K562 (cell line): ENCODE measurements around the gene CYP2D6. TPM values are rescaled to one million over a fixed set of nuclear protein-coding genes. Genes with fewer than 3 reads are reported as not detected.

ENCODE experiments used
- ATAC-seq: fragments of 200-7000 bp; cut with Tn5 transposase; 3 replicates; pipeline ENCODE4 v1.9.1; 2020; ENCODE audit warnings: moderate library complexity
- BruUV-seq: library from RNA; stranded (reverse); fragments of 400-500 nt; replicated peaks from 2 replicates; lab custom pipeline; 2021; lab: Mats Ljungman, UMichigan
- CTCF ChIA-PET: fragments of 300-600 bp; formaldehyde crosslinking; extraction: SDS; loops from one replicate; lab custom pipeline; 2021; ENCODE audit warnings: low intra/inter-chr PET ratio; lab: Yijun Ruan, JAX
- POLR2A ChIA-PET: fragments of 300-600, 350-650 bp; sonication (Branson Sonifier 250); formaldehyde crosslinking; extraction: SDS; loops from one replicate; lab custom pipeline; 2021; ENCODE audit warnings: antibody characterized with exemption, inconsistent platforms; lab: Yijun Ruan, JAX
- DNase-seq, 4 experiments: peaks; one replicate each; pipeline versions ENCODE4 v3.0.0 to v3.0.0-alpha.2; 2011 to 2018; ENCODE audit warnings: low spot score in 3 of 4, mixed read lengths in 3 of 4; ENCODE audit errors: extremely low read depth in 1 of 4
- FAIRE-seq: peaks from 2 replicates; lab custom pipeline; 2011; peaks lifted over from hg19 to GRCh38; lab: Jason Lieb, UNC
- H2AFZ ChIP-seq: 2 replicates; pipeline ENCODE4 v1.6.0; 2011; ENCODE audit warnings: low read depth, low read length, control low read depth, inconsistent platforms
- H3K27ac ChIP-seq: fragments of 200-600 bp; 3 replicates; pipeline ENCODE4 v1.8.0; 2011; ENCODE audit warnings: low read depth, mild to moderate bottlenecking, control low read depth, inconsistent platforms, low read length, moderate library complexity, mixed read lengths; ENCODE audit errors: extremely low read depth
- H3K27me3 ChIP-seq, 2 experiments: fragments of 300-600 bp in 1 of 2; 2 replicates in 1 of 2; 3 replicates in 1 of 2; pipeline versions ENCODE4 v1.6.0 to v1.8.0; 2011; ENCODE audit warnings: inconsistent platforms in 2 of 2, low read length in 2 of 2, mild to moderate bottlenecking in 1 of 2, mixed read lengths in 1 of 2, moderate library complexity in 1 of 2; ENCODE audit not compliant: control insufficient read depth in 2 of 2, insufficient read depth in 2 of 2
- H3K36me3 ChIP-seq: fragments of 300-600 bp; 3 replicates; pipeline ENCODE4 v1.8.0; 2011; ENCODE audit warnings: mild to moderate bottlenecking, low read length, inconsistent platforms; ENCODE audit not compliant: control insufficient read depth, insufficient read depth
- H3K4me1 ChIP-seq, 2 experiments: fragments of 200-600 bp in 1 of 2; replicated peaks in 1 of 2; 2 replicates in 1 of 2; 3 replicates in 1 of 2; pipeline versions ENCODE4 v1.5.1 to v1.8.0; 2011; ENCODE audit warnings: inconsistent platforms in 2 of 2, low read length in 2 of 2, mild to moderate bottlenecking in 1 of 2, mixed read lengths in 1 of 2, moderate library complexity in 1 of 2; ENCODE audit not compliant: control insufficient read depth in 2 of 2, insufficient read depth in 2 of 2
- H3K4me2 ChIP-seq: 2 replicates; pipeline ENCODE4 v1.6.1; 2011; ENCODE audit warnings: low read length, control low read depth, inconsistent platforms, mixed read lengths; ENCODE audit not compliant: insufficient read depth
- H3K4me3 ChIP-seq: fragments of 200-600 bp; sonication (generic), shearing (Covaris generic); 2 replicates; pipeline ENCODE4 v1.5.1; 2016; ENCODE audit warnings: control low read depth, inconsistent platforms
- H3K79me2 ChIP-seq: fragments of 200-600 bp; 3 replicates; pipeline ENCODE4 v1.8.0; 2011; ENCODE audit warnings: low read length, inconsistent platforms; ENCODE audit not compliant: control insufficient read depth, insufficient read depth
- H3K9ac ChIP-seq, 2 experiments: 2 replicates each; pipeline versions ENCODE4 v1.6.0 to v1.6.1; 2011; ENCODE audit warnings: low read depth in 2 of 2, low read length in 2 of 2, control low read depth in 1 of 2, inconsistent platforms in 1 of 2, mild to moderate bottlenecking in 1 of 2, mixed read lengths in 1 of 2; ENCODE audit not compliant: insufficient read depth in 1 of 2
- H3K9me1 ChIP-seq: one replicate; pipeline ENCODE4 v1.6.0; 2011; ENCODE audit warnings: inconsistent platforms, mild to moderate bottlenecking, low read length, moderate library complexity; ENCODE audit not compliant: control insufficient read depth, insufficient read depth
- H3K9me3 ChIP-seq: replicated peaks from 2 replicates; pipeline ENCODE4 v1.5.1; 2011; ENCODE audit warnings: low read depth, low read length, inconsistent platforms; ENCODE audit not compliant: control insufficient read depth, insufficient read depth
- H4K20me1 ChIP-seq: replicated peaks from 2 replicates; pipeline ENCODE4 v1.6.1; 2011; ENCODE audit warnings: low read length, inconsistent platforms, mixed read lengths; ENCODE audit not compliant: control insufficient read depth, insufficient read depth
- HNRNPK ChIP-seq: fragments of 200-400 bp; formaldehyde crosslinking; IDR thresholded peaks from one replicate; pipeline ENCODE4 v1.6.1; 2018; ENCODE audit warnings: mild to moderate bottlenecking, low read depth, low read length; ENCODE audit not compliant: poor library complexity, severe bottlenecking
- MYNN ChIP-seq, 2 experiments: sonication (generic); formaldehyde crosslinking in 1 of 2; IDR thresholded peaks; 2 replicates each; pipeline versions ENCODE4 v1.5.0 to v1.6.1; 2016 to 2020; ENCODE audit warnings: antibody characterized with exemption in 1 of 2, missing genetic modification reagents in 1 of 2
- POLR3G ChIP-seq: IDR thresholded peaks from 2 replicates; pipeline ENCODE4 v1.6.1; 2011; ENCODE audit not compliant: insufficient read length, insufficient replicate concordance; ENCODE audit errors: extremely low read depth
- VEZF1 ChIP-seq: fragments of 200-800 bp; sonication (Bioruptor generic); IDR thresholded peaks from 2 replicates; pipeline ENCODE4 v1.6.1; 2017; ENCODE audit warnings: missing genetic modification characterization, missing compliant biosample characterization
- ZNF263 ChIP-seq: sonication (generic); formaldehyde crosslinking; IDR thresholded peaks from 2 replicates; pipeline ENCODE4 v1.8.0; 2022; ENCODE audit warnings: mild to moderate bottlenecking, missing genetic modification reagents, borderline replicate concordance
- WGBS: fragments of 100-300 bp; shearing (Covaris generic); methylation state at CpG from one replicate; pipeline ENCODE4 v1.1.6; 2016; ENCODE audit warnings: low coverage, mixed read lengths; ENCODE audit not compliant: insufficient coverage; ENCODE audit errors: missing lambda C conversion rate; 5-methylcytosine and 5-hydroxymethylcytosine counted together
- in situ Hi-C: fragments of 300-500 bp; cut with MboI; formaldehyde crosslinking; loops from 4 replicates; pipeline ENCODE4 v1.15.0; 2018; ENCODE audit warnings: inconsistent platforms, mixed read lengths
- intact Hi-C: fragments of 100-400 bp; cut with micrococcal nuclease; formaldehyde crosslinking; loops from 2 replicates; pipeline ENCODE4 v1.14.2; 2022
- polyA plus RNA-seq, 8 experiments: library from polyadenylated mRNA; depleted of rRNA in 4 of 8; stranded (reverse) in 5 of 8; unstranded in 3 of 8; fragments of >200 nt; fragmentation: Nextera tagmentation in 2 of 8; fragmentation: Illumina TruSeq in 1 of 8; extraction: Ambion mirVana in 2 of 8; extraction: Trizol in 1 of 8; gene quantifications; 2 replicates each; pipeline versions ENCODE4 v1.2.1 to v1.2.3, GENCODE V29; 2011 to 2014; ENCODE audit warnings: inconsistent platforms in 1 of 8, missing spikeins in 1 of 8
- total RNA-seq, 7 experiments: library from RNA; depleted of rRNA in 6 of 7; stranded (reverse); fragments of >200 nt in 6 of 7; fragmentation: Illumina TruSeq in 2 of 7; extraction: Trizol in 2 of 7; gene quantifications; 2 replicates each; pipeline versions ENCODE4 v1.2.1 to v1.2.3, GENCODE V29; 2011 to 2021; ENCODE audit warnings: low replicate concordance in 1 of 7
- TF ChIP-seq, protein P1 (sequence below): fragments of 200-600 bp; sonication (generic); IDR thresholded peaks from one replicate; pipeline ENCODE4 v1.6.1; 2012; ENCODE audit warnings: mild to moderate bottlenecking, low read depth, low read length, inconsistent platforms

CYP2D6 gene
- total and polyA plus RNA-seq, 9 of the 15 experiments (the other 6 are each of a cell fraction or from before 2014, with no cell fraction given) = 0.04 to 0.20 (median 0.09) TPM; not detected in 5

GRCh38 chr22:42160830-42161696 lies 30.5 kb upstream of the CYP2D6 start:
- H3K9me1 ChIP-seq = no peaks in the 10 kb centered on the region
- no peak overlapping the region for H3K4me3 ChIP-seq
- no peak overlapping the region for H3K4me2 ChIP-seq
- no peaks in the 10 kb centered on the region for H3K9me3 ChIP-seq
- no peaks in the 10 kb centered on the region for H3K27me3 ChIP-seq
- H3K79me2 ChIP-seq = no peaks in the 10 kb centered on the region
- ATAC-seq (no peak), FAIRE-seq (no peak)
- peaks cover 11% of the 10 kb centered on the region; the same call in 1 of the 3 replicates for H3K36me3 ChIP-seq
- WGBS = 89% methylated on average over 6 of the region's 18 CpGs
- BruUV-seq = no TSS peak
- H2AFZ ChIP-seq = no peak overlapping the region
- no peak overlapping the region for H3K9ac ChIP-seq
- intact Hi-C loops = no loop called here
- H3K27ac ChIP-seq = no peak overlapping the region
- TF ChIP-seq VEZF1 (peak; percentile 28; the same call in 1 of the 2 replicates), HNRNPK (peak; percentile 62), ZNF263 (CRISPR knock-in tag) (no peak), MYNN (IDR thresholded peaks at IDR 0.05) (peak; percentile 67; the same call in 1 of the 2 replicates), MYNN (CRISPR knock-in tag; IDR thresholded peaks at IDR 0.05) (no peak), POLR3G (no peak)
- TF ChIP-seq, protein P1, sequence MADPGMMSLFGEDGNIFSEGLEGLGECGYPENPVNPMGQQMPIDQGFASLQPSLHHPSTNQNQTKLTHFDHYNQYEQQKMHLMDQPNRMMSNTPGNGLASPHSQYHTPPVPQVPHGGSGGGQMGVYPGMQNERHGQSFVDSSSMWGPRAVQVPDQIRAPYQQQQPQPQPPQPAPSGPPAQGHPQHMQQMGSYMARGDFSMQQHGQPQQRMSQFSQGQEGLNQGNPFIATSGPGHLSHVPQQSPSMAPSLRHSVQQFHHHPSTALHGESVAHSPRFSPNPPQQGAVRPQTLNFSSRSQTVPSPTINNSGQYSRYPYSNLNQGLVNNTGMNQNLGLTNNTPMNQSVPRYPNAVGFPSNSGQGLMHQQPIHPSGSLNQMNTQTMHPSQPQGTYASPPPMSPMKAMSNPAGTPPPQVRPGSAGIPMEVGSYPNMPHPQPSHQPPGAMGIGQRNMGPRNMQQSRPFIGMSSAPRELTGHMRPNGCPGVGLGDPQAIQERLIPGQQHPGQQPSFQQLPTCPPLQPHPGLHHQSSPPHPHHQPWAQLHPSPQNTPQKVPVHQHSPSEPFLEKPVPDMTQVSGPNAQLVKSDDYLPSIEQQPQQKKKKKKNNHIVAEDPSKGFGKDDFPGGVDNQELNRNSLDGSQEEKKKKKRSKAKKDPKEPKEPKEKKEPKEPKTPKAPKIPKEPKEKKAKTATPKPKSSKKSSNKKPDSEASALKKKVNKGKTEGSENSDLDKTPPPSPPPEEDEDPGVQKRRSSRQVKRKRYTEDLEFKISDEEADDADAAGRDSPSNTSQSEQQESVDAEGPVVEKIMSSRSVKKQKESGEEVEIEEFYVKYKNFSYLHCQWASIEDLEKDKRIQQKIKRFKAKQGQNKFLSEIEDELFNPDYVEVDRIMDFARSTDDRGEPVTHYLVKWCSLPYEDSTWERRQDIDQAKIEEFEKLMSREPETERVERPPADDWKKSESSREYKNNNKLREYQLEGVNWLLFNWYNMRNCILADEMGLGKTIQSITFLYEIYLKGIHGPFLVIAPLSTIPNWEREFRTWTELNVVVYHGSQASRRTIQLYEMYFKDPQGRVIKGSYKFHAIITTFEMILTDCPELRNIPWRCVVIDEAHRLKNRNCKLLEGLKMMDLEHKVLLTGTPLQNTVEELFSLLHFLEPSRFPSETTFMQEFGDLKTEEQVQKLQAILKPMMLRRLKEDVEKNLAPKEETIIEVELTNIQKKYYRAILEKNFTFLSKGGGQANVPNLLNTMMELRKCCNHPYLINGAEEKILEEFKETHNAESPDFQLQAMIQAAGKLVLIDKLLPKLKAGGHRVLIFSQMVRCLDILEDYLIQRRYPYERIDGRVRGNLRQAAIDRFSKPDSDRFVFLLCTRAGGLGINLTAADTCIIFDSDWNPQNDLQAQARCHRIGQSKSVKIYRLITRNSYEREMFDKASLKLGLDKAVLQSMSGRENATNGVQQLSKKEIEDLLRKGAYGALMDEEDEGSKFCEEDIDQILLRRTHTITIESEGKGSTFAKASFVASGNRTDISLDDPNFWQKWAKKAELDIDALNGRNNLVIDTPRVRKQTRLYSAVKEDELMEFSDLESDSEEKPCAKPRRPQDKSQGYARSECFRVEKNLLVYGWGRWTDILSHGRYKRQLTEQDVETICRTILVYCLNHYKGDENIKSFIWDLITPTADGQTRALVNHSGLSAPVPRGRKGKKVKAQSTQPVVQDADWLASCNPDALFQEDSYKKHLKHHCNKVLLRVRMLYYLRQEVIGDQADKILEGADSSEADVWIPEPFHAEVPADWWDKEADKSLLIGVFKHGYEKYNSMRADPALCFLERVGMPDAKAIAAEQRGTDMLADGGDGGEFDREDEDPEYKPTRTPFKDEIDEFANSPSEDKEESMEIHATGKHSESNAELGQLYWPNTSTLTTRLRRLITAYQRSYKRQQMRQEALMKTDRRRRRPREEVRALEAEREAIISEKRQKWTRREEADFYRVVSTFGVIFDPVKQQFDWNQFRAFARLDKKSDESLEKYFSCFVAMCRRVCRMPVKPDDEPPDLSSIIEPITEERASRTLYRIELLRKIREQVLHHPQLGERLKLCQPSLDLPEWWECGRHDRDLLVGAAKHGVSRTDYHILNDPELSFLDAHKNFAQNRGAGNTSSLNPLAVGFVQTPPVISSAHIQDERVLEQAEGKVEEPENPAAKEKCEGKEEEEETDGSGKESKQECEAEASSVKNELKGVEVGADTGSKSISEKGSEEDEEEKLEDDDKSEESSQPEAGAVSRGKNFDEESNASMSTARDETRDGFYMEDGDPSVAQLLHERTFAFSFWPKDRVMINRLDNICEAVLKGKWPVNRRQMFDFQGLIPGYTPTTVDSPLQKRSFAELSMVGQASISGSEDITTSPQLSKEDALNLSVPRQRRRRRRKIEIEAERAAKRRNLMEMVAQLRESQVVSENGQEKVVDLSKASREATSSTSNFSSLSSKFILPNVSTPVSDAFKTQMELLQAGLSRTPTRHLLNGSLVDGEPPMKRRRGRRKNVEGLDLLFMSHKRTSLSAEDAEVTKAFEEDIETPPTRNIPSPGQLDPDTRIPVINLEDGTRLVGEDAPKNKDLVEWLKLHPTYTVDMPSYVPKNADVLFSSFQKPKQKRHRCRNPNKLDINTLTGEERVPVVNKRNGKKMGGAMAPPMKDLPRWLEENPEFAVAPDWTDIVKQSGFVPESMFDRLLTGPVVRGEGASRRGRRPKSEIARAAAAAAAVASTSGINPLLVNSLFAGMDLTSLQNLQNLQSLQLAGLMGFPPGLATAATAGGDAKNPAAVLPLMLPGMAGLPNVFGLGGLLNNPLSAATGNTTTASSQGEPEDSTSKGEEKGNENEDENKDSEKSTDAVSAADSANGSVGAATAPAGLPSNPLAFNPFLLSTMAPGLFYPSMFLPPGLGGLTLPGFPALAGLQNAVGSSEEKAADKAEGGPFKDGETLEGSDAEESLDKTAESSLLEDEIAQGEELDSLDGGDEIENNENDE = no peak
- TF ChIP-seq, all 486 proteins: peak for 3
- H3K4me1 ChIP-seq = peaks cover 0 to 7% of the 10 kb centered on the region in 2 experiments; a peak in 2 of 5 replicates
- CTCF ChIA-PET = no interaction called here
- in situ Hi-C loops = no loop called here
- no peak for DNase-seq
- no peaks in the 10 kb centered on the region for H4K20me1 ChIP-seq
- POLR2A ChIA-PET = no interaction called here
